ENCODE measurements around the gene NFXL1.
"Not testable (repeated sequence)": the region's sequence is repeated elsewhere in the genome, so short reads cannot be mapped to it uniquely, and the experiment has no call there.

The NFXL1 gene
- total RNA-seq, result 18.8 to 19.9 reads per million in 2 donors

DNA sequence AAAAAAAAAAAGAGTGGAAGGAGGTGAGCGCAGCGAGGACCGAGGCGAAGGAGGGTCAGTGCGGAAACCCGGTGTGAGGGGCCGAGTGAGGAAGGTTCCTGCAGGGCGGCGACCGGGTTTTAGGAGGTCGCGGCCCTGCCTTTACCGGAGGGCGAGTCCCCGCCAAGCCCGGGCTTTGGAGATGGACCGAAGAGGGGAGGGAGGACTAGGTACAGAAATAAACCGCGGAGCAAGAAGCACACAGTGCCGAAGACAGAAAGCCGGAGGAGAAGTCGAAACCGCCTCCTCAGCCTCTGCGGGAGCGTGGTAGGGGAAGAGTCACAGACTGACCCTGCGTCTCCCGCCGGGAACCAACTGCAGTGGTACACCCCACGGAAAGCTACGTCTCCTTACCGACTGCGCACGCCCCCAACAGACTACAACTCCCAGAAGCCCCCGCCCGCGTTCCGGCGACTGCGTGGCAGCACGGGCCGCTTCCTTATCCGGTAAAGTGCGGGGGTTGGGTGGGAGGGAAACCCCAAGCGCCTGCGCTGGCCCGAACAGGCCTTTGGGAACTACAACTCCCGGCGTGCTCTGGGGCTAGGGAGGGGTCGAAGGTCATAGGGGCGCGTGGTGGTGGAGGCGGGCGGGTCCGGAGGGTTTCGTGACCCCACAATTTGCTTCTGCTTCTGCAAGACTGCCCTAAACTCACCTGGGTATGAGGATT, at the start of gene NFXL1:
Gene NFXL1, minus strand, starts transcription at position 364 of the 706 bp plus-strand sequence. CDS start 380 bp downstream, outside the sequence.
- peak; percentile 94 for DNase-seq

DNA sequence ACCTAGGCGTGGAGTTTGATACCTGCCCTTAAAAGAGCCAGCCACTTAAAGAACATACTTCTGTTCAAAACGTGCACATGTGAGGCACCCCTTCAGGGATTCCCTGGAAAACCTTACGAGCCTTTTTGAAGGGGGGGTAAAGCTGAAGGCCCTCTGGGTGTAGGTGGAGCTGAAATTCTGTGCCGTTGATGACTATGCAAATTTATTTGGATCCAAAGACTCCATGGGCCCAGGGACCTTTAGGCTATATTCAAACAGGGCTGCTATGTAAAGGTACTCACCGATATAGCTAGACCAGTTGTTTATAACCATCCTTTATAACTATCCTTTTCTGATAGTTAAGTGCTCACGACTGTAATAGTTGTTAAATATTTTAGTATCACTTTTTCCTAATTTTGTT, 40.3 kb upstream of the NFXL1 start:
- DNase-seq, result no peak

DNA sequence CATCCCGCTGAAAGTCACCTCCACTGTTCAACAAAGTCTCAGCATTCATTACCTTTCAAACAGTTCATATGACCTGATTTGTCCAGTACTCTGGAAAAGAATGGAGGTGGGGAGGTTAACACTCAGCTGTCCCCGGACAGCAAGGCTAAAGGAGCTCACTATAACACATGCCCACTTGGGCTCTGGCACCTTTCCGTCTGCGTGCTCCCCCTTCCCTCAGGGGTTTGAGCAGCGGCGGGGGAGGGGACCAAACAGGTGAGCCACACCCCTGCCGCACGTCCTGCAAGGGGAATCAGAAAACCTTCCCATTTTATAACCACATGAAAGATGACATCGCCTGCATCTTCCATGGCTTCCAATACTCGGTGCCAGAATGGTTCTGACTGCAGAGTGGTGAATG, 39.9 kb upstream of the NFXL1 start:
- no peak for DNase-seq

DNA sequence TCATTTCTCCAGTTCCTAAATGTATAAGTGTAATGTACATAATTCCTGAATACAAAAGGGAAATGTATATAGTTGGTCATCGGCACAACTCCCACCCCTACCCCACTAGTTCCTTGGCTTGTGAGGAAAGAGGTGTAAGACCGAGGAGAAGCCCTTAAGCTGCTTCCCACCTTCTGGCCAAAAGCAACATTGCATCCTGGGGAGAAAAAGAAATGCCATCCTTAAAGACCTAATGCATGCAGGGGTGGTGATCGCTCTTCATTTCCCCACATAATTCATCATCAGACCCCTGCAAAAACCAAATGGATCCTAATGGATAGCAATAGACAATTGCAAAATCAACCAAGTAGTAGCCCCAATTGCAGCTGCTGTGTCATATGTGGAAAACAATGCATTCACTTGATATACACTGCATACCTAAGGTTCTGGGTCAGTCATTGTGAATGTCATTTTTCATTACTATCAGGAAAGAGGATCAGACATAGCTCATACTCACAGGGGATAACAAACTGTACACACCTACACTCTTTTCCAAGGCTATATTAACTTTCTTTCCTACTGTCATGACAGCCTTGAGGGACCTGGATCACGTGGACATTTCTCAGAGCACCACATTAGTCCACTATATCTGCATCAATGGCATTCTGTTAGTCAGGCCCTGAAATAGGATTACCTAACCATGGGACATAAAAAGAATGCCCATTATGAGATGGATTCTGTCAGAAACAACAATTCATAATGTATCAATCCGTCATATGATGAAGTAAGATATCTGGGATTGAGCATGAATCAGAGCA, 31.7 kb upstream of the NFXL1 start:
- DNase-seq, result no peak

DNA sequence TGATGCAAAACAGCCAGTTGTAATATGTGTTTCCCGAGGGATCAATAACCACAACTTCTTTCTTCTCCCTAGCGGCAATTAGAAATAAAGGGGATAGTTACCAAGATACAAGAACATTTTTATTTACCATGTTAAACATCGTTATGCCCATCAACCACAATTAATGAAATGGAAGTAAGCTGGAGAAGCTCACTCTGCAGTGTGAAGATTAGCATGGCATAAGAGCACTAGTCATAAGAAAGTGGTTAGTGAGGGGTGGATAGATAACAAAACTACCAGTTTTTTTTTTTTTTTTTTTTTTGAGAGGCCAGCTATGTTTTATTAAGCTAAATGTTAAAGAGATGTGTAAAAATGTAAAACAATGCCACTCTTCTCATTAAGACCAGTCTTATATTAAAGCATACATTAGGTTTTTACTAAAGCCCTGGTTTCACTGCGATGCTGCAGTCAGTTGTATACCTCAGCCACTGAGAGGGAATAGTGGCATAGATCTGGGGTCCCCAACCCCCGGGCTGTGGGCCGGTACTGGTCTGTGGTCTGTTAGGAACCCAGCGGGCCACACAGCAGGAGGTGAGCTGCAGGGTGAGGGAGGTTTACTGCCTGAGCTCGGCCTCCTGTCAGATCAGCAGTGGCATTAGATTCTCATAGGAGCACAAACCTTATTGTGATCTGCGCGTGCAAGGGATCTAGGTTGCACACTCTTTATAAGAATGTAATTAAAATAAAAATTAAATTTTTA, 27.9 kb upstream of the NFXL1 start:
- no peak for DNase-seq

DNA sequence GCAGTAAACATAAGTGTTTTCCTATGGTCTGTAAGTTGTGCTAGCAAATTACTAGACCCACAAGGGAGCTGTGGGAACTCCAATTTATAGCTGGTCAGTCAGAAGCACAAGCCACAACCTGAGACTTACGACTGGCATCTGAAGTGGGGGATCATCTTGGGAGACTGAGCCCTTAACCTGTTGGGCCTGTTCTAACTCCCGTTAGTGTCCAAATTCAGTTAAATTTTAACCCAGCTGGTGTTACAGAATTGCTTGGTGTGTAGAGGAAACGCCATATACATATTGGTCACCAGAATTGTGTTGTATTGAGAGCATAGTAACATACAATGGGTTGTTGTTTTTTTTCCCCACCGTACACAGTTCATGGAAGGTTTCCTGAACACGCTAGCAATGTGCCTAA, 25.1 kb upstream of the NFXL1 start:
- no peak for DNase-seq

DNA sequence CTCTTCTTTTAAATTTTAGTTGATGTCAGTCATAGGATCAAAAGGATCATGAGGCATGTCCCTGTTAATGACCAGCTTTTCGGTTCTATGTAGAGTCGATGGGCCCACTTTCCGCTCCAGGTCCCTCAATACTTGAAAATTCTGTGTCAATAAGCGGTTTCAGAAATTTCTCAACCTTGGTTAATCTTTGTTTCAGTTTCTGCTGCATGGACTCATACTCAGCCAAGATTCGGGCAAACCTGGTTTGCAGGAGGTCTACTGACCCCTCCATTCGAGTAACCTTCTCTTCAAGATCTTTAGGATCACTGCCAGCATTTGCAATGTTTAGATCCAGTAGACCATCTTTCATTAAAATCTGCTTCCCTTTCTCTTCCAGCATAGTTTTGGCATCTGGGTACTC, 22.0 kb upstream of the NFXL1 start:
- no peak for DNase-seq

DNA sequence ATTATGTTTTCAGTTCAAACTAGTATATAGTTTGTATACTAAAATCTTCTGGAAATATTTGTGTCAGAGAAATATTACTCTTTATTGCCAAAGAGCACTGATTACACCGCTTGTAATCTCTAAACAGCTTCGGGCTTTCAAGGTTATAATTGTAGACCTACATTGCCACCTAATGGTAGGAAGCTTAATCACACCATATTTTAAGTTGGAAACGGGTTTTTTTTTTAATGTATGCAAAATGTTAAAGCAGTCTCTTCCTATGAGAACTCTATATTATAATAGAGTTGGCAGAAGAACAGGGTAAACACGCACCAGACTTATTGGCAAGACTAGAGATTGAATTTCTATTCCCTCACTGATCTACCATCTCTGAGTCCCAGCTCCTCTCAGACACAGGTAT, 19.5 kb upstream of the NFXL1 start:
- DNase-seq, result no peak

DNA sequence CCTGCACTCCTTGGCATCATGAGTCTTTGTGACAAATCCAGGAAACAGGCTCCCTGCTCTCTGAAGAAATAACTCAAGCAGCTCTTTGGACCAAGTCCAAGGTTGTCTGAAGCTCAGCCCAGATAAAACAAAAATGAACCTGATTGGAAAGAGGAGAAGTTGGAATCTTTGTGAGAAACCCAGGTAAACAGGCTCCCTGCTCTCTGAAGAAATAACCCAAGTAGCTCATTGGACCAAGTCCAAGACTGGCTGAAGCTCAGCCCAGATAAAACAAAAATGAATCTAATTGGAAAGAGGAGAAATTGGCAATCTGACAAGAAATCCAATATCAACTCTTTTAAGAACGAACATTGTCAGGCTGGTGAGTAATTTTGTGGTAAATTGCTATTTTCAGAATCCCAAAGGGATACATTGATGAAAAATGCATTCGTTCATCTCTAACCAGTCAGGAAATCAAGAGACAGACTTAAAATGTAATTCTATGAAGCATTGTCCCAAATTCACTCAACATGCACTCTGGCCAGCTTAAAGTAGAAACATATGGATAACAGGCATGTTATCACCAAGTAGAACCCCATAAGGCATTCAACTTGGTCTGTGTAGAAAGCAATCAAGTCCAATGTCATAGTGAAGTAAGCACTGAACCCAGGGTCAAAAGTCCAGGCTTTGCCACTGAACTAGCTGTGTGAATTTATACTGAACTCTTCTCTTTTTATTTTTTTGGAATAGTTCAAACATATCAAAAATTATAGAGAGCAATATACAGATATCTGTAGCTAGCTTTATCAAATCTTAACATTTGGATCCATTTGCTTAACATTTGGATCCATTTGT, 16.8 kb upstream of the NFXL1 start:
- no peak for DNase-seq

DNA sequence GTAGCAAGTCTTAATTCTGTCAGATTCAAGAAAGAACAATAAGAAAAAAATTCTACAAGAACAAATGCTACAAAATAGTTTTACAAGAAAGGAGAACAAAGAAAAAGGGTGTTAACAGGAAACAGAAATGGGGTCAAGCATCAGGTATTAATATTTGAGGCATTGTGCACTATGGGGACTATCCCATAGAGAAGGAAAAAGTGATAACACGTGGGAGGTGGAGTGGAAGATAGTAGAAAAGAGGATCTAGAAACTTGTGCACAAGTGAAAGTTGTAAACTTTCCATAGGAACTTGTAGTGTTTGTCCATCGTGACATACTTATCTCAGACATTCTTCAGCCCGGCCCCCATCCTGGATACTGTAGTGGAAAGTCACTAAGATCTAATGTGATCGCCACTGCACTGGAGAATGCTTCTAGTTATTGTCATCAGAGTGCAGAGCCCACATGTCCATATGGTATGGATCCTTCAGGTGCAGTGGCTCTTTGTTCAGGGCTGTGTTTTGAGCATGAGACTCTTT, 15.4 kb upstream of the NFXL1 start:
- no peak for DNase-seq

DNA sequence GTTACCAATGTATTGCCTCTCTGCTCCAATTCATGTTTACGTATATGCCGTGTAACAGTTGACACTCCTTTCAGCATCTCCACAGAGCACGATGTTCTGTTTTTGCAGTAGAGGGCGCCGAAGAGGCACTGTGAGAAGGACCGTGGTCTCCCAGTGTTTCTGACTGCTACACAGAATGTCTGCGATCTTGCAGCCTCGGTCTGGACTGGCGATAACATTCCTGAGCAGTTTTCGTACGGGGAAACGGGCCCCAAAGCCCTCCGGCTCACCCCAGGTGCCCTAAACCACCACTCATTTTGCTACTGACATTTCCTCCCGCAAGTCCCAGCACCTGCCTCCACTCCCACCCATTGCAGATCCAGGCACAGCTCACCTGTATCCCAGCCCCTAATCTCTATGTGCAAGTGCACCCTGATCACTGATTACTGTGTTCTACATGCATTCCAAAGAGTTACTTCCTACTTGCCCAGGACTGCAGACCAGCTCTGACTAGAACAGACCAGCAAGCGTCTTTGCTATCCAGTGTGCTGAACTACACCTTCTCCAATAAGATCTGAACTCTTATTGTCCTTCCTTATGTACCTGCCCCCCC, 12.4 kb upstream of the NFXL1 start:
- peak; percentile 18 for DNase-seq

DNA sequence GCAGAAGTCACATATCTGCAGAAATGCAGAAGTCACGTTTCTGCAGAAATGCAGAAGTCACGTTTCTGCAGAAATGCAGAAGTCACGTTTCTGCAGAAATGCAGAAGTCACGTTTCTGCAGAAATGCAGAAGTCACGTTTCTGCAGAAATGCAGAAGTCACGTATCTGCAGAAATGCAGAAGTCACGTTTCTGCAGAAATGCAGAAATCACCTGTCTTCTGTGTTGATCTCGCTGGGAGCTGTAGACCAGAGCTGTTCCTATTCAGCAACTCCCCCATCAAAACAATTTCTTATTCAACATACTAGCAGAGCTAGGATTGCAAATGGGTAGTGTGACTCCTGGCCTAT, 8.9 kb upstream of the NFXL1 start:
- DNase-seq, result not testable (repeated sequence)

DNA sequence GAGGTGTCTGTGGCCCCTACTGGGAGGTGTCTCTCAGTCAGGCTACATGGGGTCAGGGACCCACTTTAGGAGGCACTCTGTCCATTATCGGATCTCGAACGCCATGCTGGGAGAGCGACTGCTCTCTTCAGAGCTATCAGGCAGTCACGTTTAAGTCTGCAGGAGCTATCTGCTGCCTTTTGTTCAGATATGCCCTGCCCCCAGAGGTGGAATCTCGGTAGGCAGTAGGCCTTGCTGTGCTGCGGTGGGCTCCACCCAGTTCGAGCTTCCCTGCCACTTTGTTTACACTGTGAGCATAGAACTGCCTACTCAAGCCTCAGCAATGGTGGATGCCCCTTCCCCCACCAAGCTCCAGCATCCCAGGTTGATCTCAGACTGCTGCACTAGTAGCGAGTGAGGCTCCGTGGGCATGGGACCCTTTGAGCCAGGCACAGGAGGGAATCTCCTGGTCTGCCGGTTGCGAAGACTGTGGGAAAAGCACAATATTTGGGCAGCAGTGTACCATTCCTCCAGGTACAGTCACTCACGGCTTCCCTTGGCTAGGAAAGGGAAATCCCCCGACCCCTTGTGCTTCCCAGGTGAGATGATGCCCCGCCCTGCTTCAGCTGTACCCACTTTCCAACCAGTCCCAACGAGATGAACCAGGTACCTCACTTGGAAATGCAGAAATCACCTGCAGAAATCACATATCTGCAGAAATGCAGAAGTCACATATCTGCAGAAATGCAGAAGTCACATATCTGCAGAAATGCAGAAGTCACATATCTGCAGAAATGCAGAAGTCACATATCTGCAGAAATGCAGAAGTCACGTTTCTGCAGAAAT, 8.3 kb upstream of the NFXL1 start:
- DNase-seq, result not testable (repeated sequence)

DNA sequence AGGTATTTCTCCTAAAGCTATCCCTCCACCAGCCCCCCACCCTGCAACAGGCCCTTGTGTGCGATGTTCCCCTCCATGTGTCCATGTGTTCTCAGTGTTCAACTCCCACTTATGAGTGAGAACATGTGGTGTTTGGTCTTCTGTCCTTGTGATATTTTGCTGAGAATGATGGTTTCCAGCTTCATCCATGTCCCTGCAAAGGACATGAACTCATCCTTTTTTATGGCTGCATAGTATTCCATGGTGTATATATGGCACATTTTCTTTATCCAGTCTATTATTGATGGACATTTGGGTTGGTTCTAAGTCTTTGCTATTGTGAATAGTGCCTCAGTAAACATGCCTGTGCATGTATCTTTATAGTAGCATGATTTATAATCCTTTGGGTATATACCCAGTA, 2.8 kb upstream of the NFXL1 start:
- not testable (repeated sequence) for DNase-seq

DNA sequence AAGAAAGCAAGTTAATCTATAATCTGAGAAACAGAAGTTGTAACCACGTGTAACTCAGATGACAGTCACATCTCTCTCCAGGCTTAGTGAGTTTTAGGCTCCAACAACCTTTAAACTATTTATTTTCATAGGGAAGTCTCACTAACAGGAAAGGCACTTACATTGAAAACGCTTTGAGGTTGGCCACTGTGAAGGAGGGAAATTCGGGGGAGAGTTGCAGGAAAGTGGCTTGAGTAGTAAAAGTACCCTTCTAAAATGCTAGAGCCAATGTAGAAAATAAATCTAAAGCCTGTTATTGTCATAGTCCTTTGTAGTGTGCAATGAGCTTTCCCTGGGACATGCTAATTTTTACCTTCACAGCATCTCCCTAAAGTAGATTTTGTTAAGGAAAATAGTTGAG, 995 bp upstream of the NFXL1 start:
- DNase-seq, result no peak

DNA sequence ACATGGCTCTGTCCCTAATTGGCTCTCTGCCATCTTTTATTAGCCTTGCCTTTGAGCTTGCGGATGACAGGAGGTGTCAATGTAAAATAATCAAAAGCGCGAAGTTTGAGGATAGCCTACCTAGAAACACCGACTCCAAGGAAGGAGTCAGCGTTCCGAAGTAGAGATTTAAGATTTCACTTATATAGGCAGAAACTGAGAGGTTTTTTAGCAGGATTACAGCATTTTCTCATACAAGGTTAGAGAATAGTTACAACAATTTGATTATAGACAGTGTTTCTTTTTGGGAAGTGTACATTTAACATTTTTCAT, 499 bp upstream of the NFXL1 start:
- DNase-seq, result no peak

DNA sequence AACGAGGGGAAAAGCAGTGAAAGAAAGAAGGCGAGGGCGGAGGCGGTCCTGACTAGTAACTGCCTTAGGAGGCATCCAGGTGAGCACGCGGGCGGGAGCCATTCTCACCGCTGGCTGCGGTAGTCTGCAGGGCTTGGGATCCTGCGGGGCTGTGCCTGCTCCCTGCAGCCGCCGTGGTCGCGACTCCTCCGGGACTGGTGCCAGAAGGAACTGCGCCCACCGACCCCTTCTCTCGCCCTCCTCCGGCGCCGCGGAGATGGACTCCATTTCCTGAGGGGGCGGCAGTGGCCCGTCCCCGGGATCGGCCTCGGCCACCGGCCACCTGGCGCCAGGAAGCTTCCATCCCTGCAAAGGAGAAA, 543 bp downstream of the NFXL1 start:
- peak; percentile 14 for DNase-seq

DNA sequence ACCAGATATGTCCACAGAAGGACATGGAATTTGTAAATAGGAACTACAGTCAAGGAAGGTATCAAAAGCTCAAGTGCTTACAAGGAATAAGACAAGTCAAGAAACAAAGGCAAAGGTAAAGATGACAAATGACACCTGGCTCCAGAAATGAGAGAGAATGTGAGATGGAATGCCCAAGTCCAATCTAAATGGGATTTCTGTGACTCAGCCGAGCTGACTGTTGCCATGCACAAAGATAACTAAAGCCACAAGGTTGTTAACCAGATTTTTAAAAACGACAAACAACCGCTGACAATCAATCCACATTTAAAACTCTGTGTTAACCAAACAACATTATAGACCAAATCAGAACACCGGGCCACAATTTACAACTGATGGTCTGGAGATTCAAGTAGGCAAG, 1.1 kb downstream of the NFXL1 start:
- no peak for DNase-seq

DNA sequence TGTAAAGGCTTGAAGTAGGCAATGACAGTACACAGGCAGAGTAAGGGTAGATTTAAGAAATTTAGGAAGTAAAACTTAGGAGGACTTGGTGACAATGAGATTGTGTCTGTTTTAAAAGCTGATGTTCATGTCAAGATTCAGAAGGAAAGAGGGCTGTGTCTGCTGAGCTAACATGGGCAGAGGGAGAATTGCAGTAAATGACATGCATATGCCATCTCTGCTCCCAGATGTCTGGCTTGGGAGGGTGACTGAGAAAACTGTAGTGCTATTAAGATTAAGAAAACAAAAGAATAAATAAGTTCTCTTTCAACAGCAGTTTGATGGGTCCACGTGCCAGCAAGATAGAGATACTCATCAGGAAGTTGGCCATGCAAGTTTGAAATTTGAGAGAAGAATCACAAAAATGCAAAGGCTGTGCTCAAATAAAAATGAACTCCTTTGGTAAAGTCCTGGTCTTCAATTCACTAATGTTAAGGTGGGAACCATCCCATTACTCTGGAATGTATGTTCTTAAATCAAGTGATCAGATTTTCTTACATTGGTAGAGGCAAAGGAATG, 7.2 kb downstream of the NFXL1 start:
- DNase-seq, result no peak

DNA sequence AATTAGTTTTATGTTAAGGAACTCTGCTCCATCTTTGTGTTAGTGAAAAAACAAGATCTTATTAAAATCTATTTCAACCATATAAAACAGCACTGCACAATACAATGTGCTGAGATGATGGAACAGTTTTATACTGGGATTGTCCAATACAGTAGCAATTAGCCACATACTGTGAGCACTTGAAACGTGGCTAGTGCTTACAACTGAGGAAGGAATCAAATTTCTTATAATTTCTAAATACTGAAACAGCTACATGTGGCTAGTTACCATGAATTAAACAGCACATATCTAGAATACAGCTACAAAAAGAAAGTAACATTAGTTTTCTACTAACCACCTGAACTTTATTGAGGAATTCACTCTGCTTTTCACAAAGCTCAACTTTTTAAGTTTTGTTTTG, 14.7 kb downstream of the NFXL1 start:
- DNase-seq, result no peak

DNA sequence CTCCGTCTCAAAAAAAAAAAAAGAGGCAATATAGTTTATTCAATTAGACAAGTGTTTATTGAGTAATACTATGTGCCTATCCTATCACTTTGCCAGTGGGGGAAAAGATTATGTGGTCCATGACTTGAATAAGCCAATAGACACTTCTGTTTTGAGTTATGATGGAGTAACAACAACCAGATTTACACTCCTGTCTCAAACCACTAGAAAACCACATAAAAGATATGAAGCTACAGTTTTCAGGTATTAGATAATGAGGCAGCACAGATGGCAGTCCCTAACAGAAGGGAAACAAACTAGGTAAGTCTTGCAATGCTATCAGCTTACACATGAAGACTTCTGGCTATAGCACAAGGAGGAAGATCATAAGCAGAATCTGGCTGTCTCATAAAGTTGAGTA, 22.5 kb downstream of the NFXL1 start:
- DNase-seq, result no peak

All from T-helper 9 cell (primary cell).